NCI-H446 (cell line): ENCODE results near the gene GDPD4.

ENCODE experiments used
- DNase-seq, 2 experiments: peaks; one replicate each; lab custom pipeline; 2025; lab: John Stamatoyannopoulos, UW

The GDPD4 gene

DNA sequence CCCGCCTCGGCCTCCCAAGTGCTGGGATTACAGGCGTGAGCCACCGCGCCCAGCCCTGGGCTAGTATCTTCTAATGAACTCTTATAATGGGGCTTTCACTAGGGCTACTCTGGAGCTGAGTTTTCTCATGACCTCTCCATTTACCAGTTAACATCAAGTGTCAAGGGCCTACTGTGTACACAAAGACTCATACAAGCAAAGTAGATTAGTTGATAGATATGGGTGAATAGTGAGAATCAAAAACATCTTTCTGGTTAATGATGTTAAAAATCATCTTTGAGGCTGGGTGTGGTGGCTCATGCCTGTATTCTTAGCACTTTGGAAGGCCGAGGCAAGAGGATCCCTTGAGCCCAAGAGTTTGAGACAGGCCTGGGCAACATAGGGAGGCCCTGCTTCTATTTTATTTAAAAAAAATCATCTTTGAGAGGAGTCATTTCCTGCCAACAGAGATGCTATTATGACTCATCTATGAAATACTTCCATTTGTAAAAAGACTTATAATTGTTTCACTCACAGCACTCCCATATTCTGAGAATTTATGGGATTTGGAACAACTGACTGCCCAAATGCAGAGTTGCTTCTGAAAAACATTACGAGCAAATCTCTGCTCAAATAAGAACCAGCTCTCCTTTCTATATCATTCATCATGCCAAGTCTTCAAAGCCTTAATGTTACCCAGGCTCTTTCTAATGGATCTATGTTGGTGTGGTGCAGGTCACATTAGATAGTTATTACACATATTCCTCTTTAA lies 57.0 kb downstream of the GDPD4 start:
- DNase-seq: peak in 1 of 2 experiments; percentile 27

DNA sequence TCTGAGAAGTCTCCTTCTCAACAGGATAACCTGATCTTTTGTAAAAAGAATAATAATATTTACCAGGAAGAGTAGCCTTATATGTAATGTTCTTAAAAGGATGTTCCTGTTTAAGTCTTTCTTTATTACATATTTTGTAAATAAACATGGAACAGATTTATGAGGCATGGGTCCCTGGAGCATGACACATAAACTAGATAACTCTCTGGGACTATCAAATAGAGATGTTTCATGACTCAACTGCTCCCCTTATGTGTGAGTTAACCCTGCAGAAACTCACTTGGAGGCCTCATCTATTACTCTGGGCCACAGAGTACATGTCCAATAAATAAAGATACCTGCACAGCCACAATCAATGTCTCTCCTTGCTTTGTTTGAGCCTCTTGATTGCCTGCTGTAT lies 64.6 kb downstream of the GDPD4 start:
- DNase-seq: no peak

GRCh38 chr11:77233011-77233410 lies 68.5 kb downstream of the GDPD4 start:
- DNase-seq: no peak

GRCh38 chr11:77232242-77232641 lies 69.2 kb downstream of the GDPD4 start:
- DNase-seq: no peak

DNA sequence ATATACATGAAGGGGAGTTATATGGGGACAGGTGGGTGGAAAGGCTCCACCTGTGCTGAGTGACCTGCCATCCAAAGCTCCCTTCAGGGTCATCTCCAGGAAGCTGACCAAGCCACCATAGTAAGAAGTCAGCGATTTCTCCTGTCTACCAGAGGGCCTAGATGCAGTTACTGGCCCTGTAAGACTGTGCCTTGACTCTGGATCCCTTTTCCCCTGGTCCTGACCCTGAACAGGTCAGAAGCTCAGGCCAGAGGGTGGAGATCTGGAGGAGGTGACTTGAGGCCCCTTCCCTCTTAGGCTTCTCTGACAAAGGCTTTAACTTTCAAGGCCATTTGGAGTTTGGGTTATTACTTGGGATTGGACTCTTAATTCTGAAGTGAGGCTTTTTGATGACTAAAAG lies 69.7 kb downstream of the GDPD4 start:
- no peak for DNase-seq

DNA sequence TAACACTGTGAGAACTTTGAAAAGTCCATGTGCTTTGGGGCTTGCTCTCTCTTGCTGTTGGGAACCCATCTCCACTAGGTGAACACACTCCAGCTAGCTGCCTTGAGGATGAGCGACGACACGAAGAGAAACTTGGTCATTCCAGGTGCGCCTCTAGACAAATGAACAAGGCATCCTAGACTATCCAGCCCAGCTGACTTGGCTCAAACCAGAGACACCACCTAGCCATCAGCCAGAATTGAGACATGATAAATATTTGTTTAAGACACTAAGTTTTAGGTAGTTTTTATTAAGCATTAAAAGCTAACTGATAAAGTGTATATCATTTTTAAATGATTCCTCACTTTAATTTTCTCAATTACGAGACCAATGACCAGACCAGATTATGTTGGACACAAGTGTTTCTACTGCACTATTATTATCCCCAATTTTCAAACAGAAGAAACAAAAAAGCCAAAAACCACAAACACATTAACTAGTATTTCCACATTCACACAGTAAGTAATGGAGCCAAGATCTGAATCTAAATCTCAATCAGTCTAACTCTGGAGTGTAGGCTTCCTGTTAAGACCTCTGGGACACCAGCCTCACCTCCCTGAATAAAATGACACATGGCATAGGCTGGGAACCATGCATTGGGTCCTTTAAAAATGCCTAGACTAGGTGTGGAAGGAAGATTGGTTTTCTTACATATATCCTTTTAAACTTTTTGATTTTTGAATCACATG lies 70.4 kb downstream of the GDPD4 start:
- no peak for DNase-seq

GRCh38 chr11:77223797-77224196 lies 77.7 kb downstream of the GDPD4 start:
- no peak for DNase-seq

DNA sequence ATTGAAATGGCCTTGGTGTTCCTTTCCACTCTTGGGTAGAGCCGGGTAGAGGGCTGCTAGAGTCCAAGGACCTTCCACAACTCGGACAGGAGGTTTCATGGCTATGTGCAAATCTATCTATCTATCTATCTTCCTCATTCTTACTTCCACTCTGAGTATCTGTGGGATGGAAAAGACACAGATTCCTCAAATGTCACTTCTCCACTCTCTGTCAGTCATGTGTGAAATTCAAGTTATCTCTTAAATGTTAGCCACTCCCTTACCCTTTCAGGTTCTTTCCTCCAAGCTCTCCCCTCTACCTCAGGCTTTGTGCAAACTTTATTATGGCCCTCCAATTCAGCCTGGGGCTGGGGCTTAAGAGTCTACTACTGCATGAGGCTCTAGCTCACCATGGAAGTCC lies 84.3 kb downstream of the GDPD4 start:
- no peak for DNase-seq

- no peak for DNase-seq
Observed at GRCh38 chr11:77215106-77215505, 86.4 kb downstream of the GDPD4 start.

GRCh38 chr11:77214557-77214956 lies 86.9 kb downstream of the GDPD4 start:
- no peak for DNase-seq

DNA sequence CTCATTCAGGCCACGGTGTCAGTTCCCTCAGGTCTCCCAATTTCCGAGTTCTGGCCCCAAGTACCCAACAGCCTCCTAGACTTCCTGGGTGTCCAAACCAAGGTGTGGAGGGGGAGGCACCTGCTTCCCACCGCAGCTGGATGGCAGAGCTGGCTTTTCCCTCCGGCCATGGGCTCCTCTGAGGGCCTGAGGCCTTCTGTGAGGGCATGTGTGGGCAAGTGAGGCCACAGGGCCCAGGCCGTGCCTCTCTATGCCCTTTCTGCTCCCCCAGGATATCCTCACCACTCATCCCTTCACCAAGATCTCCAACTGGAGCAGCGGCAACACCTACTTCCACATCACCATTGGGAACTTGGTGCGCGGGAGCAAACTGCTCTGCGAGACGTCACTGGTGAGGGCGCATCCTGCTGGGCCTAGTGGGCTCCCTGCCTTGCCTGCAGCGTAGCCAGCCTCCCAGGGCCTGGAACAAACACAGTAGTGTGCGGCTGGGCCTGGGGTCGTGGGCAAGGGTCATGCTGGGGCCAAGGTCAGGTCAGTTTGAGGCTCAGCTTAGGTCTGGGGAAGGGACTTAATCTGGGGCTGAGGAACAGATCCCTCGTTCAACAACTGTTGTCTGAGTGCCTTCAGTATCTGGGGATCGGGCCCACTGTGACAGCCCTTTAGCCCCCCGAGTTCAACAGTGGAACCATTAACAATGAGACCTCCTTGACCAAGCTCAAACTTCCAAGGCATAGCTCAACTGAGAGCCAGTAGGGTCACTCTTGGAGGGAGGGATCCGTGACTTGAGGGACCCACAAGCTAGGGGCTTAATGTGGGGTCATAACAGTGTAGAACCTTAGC lies 87.7 kb downstream of the GDPD4 start:
- no peak for DNase-seq

DNA sequence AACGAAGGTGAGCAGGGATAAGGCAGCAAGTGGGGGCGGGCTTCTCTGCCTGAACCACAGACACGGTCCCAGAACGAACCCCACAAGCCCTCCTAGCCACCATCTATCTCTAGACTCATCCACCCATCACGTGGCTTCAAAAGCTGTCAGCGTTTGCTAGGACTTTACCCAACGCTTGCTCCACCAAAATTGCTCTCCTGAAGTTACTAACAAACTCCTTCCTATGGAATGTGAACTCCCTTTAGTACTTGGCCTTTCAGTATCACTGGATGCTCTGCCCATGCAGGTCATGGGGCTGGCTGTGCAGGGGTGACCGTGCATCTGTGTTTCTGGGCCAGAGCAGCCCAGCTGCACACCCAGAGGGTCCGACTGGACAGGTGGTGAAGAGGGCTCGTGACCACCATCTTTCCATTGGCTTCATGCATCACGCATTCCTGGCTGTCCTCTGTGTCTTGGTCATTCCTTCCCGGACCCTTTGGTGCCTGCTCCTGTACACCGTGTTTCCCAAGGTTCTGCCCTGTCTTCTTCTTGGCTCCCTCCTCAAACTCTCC lies 88.4 kb downstream of the GDPD4 start:
- no peak for DNase-seq

DNA sequence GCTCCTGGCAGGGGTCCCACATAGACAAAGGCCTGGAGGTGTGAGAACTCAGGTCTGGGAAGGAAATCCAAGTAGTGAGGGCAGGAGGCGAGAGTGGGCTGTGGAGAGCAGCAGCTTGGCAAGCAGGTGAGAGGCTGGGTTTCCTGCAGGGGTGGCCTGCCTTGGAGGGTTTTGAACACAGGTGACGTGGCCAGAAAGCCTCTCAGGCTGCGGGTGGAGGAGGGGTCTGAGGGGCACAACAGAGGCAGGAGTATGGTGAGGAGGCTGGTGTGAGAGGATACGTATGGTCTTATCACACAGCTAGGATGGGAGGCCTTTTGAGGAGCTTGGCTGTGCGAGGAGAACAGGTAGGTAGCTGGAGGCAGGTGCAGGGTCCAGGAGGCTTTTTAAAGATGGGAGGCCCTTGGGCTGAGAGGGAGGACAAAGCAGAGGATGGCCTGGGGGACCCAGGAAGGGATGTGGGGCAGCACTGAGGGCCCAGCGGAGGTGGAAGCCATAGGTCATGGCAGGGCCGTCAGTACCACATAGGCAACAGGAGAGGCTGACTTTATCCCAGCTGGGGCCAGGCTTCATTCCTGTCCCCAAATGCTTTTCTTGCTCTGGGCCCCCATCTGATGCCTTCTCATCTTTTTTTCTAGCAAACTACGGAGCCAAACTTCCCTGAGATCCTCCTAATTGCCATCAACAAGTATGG lies 89.0 kb downstream of the GDPD4 start:
- no peak for DNase-seq

- no peak for DNase-seq
Observed at GRCh38 chr11:77211594-77212251, 89.8 kb downstream of the GDPD4 start.

DNA sequence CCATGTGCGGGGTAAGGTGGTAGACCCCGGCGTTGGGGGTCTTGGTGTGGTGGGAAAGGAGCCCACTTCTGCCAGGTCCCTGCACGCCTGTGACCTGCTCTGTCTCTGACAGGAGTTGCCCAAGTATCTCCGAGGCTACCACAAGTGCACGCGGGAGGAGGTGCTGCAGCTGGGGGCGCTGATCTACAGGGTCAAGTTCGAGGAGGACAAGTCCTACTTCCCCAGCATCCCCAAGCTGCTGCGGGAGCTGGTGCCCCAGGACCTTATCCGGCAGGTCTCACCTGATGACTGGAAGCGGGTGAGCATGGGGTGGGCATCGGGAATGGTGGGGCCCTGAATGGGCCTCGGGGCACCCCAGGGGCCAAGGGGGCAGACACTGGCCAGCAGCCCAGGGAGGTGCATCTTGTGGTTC lies 90.4 kb downstream of the GDPD4 start:
- no peak for DNase-seq

DNA sequence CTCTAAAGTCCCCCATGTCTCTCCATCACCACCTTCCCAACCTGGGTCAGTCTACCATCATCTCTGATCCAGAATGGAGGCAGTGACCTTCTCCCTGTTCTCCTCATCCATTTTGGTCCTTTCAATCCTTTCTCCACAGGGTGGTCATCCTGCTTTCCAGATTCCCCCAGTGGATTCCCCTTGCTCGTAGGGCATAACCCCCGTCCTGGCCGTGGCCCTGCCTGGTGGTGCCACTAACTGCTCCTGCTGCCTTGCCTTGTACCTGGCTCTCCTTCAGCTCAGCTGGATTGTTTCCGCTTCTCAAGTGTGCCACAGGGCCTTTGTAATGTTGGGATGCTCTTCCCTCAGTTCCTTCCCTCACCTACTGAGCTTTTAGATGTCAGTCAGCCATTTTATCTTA lies 91.8 kb downstream of the GDPD4 start:
- DNase-seq: no peak

- no peak for DNase-seq
Observed at GRCh38 chr11:77208535-77208934, 93.0 kb downstream of the GDPD4 start.

DNA sequence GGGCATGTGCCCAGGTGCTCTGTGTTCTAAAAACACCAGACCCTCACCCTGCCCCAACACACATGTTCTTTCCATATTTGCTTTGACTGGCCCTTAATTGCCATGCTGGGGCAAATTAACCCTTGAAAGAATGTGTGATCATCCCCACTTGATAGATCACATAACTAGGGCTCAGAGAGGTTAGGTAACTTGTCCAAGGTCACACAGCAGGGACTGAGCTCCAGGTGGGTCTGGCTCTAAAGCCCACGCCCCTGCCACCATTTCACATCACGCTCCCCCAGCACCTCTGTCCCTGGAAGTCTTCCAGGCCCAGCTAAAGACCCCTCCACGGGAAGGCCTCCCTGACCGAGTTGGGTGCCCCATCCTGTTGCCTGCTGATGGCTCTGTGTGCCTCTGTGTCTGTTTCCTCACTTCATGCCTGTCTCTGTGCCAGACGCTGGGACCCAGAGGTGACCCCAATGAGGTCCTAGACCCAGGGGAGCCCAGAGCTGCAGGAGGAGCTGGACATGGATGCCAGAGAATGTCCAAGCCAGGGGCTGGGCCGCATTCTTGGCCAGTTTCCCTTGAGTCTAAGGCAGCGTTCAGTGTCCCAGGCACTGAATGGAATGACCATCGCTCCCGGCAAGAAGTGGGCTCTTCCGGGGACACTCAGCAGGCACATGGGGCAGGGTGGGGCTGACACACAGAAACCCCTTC lies 93.7 kb downstream of the GDPD4 start:
- DNase-seq: no peak

DNA sequence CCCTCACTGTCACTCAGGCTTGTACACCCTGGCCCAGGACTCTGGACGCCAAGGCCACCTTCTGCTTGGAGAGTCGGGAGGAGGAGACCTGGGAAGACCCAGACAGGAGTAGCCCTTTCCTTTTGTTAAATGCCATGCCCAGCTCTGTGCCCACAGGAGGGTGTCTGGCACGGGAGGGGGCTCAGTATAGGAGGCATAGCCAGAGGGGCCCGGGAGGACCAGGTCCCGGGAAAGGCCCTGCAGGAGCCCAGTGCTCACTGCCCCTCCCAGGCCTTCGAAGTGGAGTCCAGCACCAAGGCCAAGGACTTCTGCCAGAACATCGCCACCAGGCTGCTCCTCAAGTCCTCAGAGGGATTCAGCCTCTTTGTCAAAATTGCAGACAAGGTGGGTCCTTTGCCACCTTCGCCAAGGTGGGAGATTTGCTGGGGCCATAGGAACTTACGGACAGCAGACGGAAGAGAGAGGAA lies 94.4 kb downstream of the GDPD4 start:
- DNase-seq: no peak

GRCh38 chr11:77206264-77207018 lies 95.0 kb downstream of the GDPD4 start:
- no peak for DNase-seq
